Liver (tissue), 9 donors: ENCODE measurements around the gene USP43. TPM values are rescaled to one million over a fixed set of nuclear protein-coding genes. Genes with fewer than 3 reads are reported as not detected.
A peak's percentile ranks its signal among the peaks of the same experiment; 100 is the strongest.

Experiments
- DNase-seq: peaks from one replicate; pipeline ENCODE4 v3.0.0-alpha.2; 2017; ENCODE audit warnings: low spot score
- H3K27ac ChIP-seq, 2 donors: one replicate each; pipeline ENCODE4 v1.7.0; 2013; ENCODE audit warnings: inconsistent platforms in 2 of 2, low read length in 2 of 2, control low read depth in 1 of 2, low read depth in 1 of 2, mild to moderate bottlenecking in 1 of 2
- H3K27me3 ChIP-seq, 4 donors: one replicate each; pipeline versions ENCODE4 v1.6.1 to v1.7.0; 2013; ENCODE audit warnings: low read length in 3 of 4, inconsistent platforms in 1 of 4, mild to moderate bottlenecking in 1 of 4, moderate library complexity in 1 of 4; ENCODE audit not compliant: control insufficient read depth in 4 of 4, insufficient read depth in 4 of 4
- H3K36me3 ChIP-seq, 4 donors: one replicate each; pipeline versions ENCODE4 v1.6.1 to v1.7.0; 2013; ENCODE audit warnings: low read length in 3 of 4, mild to moderate bottlenecking in 3 of 4, low read depth in 1 of 4, moderate library complexity in 1 of 4; ENCODE audit not compliant: control insufficient read depth in 4 of 4, insufficient read depth in 3 of 4
- H3K4me1 ChIP-seq, 4 donors: one replicate each; pipeline versions ENCODE4 v1.6.1 to v1.7.0; 2013; ENCODE audit warnings: low read length in 3 of 4, mild to moderate bottlenecking in 3 of 4, moderate library complexity in 1 of 4; ENCODE audit not compliant: control insufficient read depth in 4 of 4, insufficient read depth in 4 of 4
- H3K4me3 ChIP-seq, 3 donors: one replicate each; pipeline versions ENCODE4 v1.6.1 to v1.7.0; 2013; ENCODE audit warnings: low read length in 3 of 3, control low read depth in 1 of 3, low read depth in 1 of 3, mild to moderate bottlenecking in 1 of 3
- H3K9ac ChIP-seq, 2 donors: one replicate each; pipeline ENCODE4 v1.7.0; 2013; ENCODE audit warnings: low read length in 2 of 2, mild to moderate bottlenecking in 2 of 2, moderate library complexity in 2 of 2, control low read depth in 1 of 2, low read depth in 1 of 2
- H3K9me3 ChIP-seq, 4 donors: one replicate each; pipeline versions ENCODE4 v1.6.1 to v1.7.0; 2013; ENCODE audit warnings: low read length in 3 of 4; ENCODE audit not compliant: control insufficient read depth in 4 of 4
- FOXA1 ChIP-seq: IDR thresholded peaks from 2 replicates; pipeline ENCODE4 v1.6.1; 2016; ENCODE audit warnings: antibody characterized with exemption
- GABPA ChIP-seq, 2 donors: IDR thresholded peaks in 1 of 2; conservative IDR thresholded peaks in 1 of 2; 2 replicates each; pipeline ENCODE4 v1.6.1; 2016; ENCODE audit warnings: antibody characterized with exemption in 2 of 2, mild to moderate bottlenecking in 1 of 2, moderate library complexity in 1 of 2
- HNF4A ChIP-seq, 2 donors: conservative IDR thresholded peaks; 2 replicates each; pipeline ENCODE4 v1.6.1; 2016; ENCODE audit warnings: antibody characterized with exemption in 2 of 2, mild to moderate bottlenecking in 2 of 2
- HNF4G ChIP-seq: IDR thresholded peaks from 2 replicates; pipeline ENCODE4 v1.6.1; 2016; ENCODE audit warnings: antibody characterized with exemption
- NR2F2 ChIP-seq: IDR thresholded peaks from 2 replicates; pipeline ENCODE4 v1.6.1; 2016; ENCODE audit warnings: antibody characterized with exemption
- RAD21 ChIP-seq, 2 donors: IDR thresholded peaks; 2 replicates each; pipeline ENCODE4 v1.6.1; 2016; ENCODE audit warnings: antibody characterized with exemption in 2 of 2, mild to moderate bottlenecking in 2 of 2
- REST ChIP-seq: IDR thresholded peaks from 2 replicates; pipeline ENCODE4 v1.6.1; 2016; ENCODE audit warnings: antibody characterized with exemption, mild to moderate bottlenecking
- RXRA ChIP-seq, 2 donors: IDR thresholded peaks; 2 replicates each; pipeline ENCODE4 v1.6.1; 2017 to 2018; ENCODE audit warnings: antibody characterized with exemption in 2 of 2, mild to moderate bottlenecking in 1 of 2
- SP1 ChIP-seq: IDR thresholded peaks from 2 replicates; pipeline ENCODE4 v1.6.1; 2018; ENCODE audit warnings: antibody characterized with exemption, mild to moderate bottlenecking
- TAF1 ChIP-seq: conservative IDR thresholded peaks from 2 replicates; pipeline ENCODE4 v1.6.1; 2016; ENCODE audit warnings: antibody characterized with exemption, mild to moderate bottlenecking
- YY1 ChIP-seq: IDR thresholded peaks from 2 replicates; pipeline ENCODE4 v1.6.1; 2016; ENCODE audit warnings: antibody characterized with exemption, mild to moderate bottlenecking
- ZBTB33 ChIP-seq: IDR thresholded peaks from 2 replicates; pipeline ENCODE4 v1.6.1; 2016; ENCODE audit warnings: antibody characterized with exemption
- WGBS: extraction: QIAGEN DNeasy Blood & Tissue Kit; methylation state at CpG from one replicate; pipeline ENCODE4 v1.1.7; 2013; 5-methylcytosine and 5-hydroxymethylcytosine counted together
- polyA plus RNA-seq, 2 donors: library from polyadenylated mRNA; stranded (reverse) in 1 of 2; unstranded in 1 of 2; fragments of 200-250 nt in 1 of 2; fragments of >200 nt in 1 of 2; fragmentation: Nextera tagmentation in 1 of 2; extraction: Ambion mirVana in 1 of 2; gene quantifications; one replicate each; pipeline versions ENCODE4 v1.2.1 to v1.2.3, GENCODE V29; 2013 to 2015
- total RNA-seq, 2 donors: library from RNA; depleted of rRNA; stranded (reverse); fragments of >200 nt; gene quantifications; one replicate each; pipeline ENCODE4 v1.2.3, GENCODE V29; 2014
- TF ChIP-seq, protein P1 (sequence below): fragments of 150-350 bp; IDR thresholded peaks from 2 replicates; pipeline ENCODE4 v1.5.1; 2017; ENCODE audit warnings: improper control_type of control experiment, low read depth, low read length; ENCODE audit not compliant: missing input control
- TF ChIP-seq, protein P2 (sequence below): IDR thresholded peaks from 2 replicates; pipeline ENCODE4 v1.6.1; 2016; ENCODE audit warnings: antibody characterized with exemption
- TF ChIP-seq, protein P3 (sequence below): IDR thresholded peaks from 2 replicates; pipeline ENCODE4 v1.6.1; 2016; ENCODE audit warnings: antibody characterized with exemption
- donor health status: healthy.
- donor health status: healthy.
- donor health status: healthy.
- donor health status: healthy.
- donor health status: healthy.

The USP43 gene
- total and polyA plus RNA-seq, 4 donors: 0.42 to 7.4 (median 0.94) TPM

- WGBS: 80% methylated on average over 4 of the region's 4 CpGs
- DNase-seq: no peak
- no peak overlapping the region for H3K27ac ChIP-seq
- no peak for TF ChIP-seq ZBTB33
- TF ChIP-seq SP1: no peak
- TF ChIP-seq, protein P1, sequence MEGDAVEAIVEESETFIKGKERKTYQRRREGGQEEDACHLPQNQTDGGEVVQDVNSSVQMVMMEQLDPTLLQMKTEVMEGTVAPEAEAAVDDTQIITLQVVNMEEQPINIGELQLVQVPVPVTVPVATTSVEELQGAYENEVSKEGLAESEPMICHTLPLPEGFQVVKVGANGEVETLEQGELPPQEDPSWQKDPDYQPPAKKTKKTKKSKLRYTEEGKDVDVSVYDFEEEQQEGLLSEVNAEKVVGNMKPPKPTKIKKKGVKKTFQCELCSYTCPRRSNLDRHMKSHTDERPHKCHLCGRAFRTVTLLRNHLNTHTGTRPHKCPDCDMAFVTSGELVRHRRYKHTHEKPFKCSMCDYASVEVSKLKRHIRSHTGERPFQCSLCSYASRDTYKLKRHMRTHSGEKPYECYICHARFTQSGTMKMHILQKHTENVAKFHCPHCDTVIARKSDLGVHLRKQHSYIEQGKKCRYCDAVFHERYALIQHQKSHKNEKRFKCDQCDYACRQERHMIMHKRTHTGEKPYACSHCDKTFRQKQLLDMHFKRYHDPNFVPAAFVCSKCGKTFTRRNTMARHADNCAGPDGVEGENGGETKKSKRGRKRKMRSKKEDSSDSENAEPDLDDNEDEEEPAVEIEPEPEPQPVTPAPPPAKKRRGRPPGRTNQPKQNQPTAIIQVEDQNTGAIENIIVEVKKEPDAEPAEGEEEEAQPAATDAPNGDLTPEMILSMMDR: peak; percentile 40
- no peak for TF ChIP-seq TAF1
- TF ChIP-seq HNF4G: no peak
- TF ChIP-seq, protein P2, sequence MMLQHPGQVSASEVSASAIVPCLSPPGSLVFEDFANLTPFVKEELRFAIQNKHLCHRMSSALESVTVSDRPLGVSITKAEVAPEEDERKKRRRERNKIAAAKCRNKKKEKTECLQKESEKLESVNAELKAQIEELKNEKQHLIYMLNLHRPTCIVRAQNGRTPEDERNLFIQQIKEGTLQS: no peak
- TF ChIP-seq RAD21 (IDR thresholded peaks at IDR 0.05): peak; percentile 61 to 70
- no peak for TF ChIP-seq FOXA1
- H3K4me1 ChIP-seq: no peaks in the 10 kb centered on the region
- no peak overlapping the region for H3K4me3 ChIP-seq
- peaks cover 0 to 2% (median 0%) of the 10 kb centered on the region in 4 donors for H3K9me3 ChIP-seq
- H3K27me3 ChIP-seq: no peaks in the 10 kb centered on the region
- H3K36me3 ChIP-seq: peaks cover 0 to 2% (median 0%) of the 10 kb centered on the region in 4 donors
- no peak overlapping the region for H3K9ac ChIP-seq
Observed at GRCh38 chr17:9676084-9676483, 30.8 kb downstream of the USP43 start.

- DNase-seq: no peak
Observed at GRCh38 chr17:9676820-9677310, 31.5 kb downstream of the USP43 start.

More at GRCh38 chr17:9676820-9677310, 31.5 kb downstream of the USP43 start:
- H3K27ac ChIP-seq: no peak overlapping the region
- TF ChIP-seq REST: no peak
- no peak for TF ChIP-seq NR2F2
- TF ChIP-seq TAF1: no peak
- TF ChIP-seq, protein P3, sequence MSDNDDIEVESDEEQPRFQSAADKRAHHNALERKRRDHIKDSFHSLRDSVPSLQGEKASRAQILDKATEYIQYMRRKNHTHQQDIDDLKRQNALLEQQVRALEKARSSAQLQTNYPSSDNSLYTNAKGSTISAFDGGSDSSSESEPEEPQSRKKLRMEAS: no peak
- no peak for TF ChIP-seq GABPA (IDR thresholded peaks at IDR 0.05 in 1 of 2, conservative IDR thresholded peaks at IDR 0.05 in 1 of 2)
- TF ChIP-seq YY1: no peak
- TF ChIP-seq RAD21 (IDR thresholded peaks at IDR 0.05): no peak
- TF ChIP-seq, protein P2: no peak
- no peak for TF ChIP-seq HNF4A (conservative IDR thresholded peaks at IDR 0.05)
- no peak for TF ChIP-seq RXRA (IDR thresholded peaks at IDR 0.05)
- TF ChIP-seq, protein P1: no peak
- no peak for TF ChIP-seq SP1
- H3K4me1 ChIP-seq: no peaks in the 10 kb centered on the region
- no peak overlapping the region for H3K4me3 ChIP-seq
- peaks cover 0 to 2% (median 0%) of the 10 kb centered on the region in 4 donors for H3K36me3 ChIP-seq
- peaks cover 0 to 2% (median 0%) of the 10 kb centered on the region in 4 donors for H3K9me3 ChIP-seq
- no peaks in the 10 kb centered on the region for H3K27me3 ChIP-seq
- 93% methylated on average over 4 of the region's 4 CpGs for WGBS
- no peak overlapping the region for H3K9ac ChIP-seq
